ENCODE results near the gene ATXN7L3. TPM values are rescaled to one million over a fixed set of nuclear protein-coding genes. Genes with fewer than 3 reads are reported as not detected.

ATXN7L3 gene
- total and polyA plus RNA-seq, 9 of the 15 experiments (the other 6 are each of a cell fraction or from before 2014, with no cell fraction given): 0.62 to 66.1 (median 33.2) TPM

- TF ChIP-seq GATAD2A (IDR thresholded peaks at IDR 0.05): 0 out of 2 replicates have a peak, but pooled peaks have one; percentile 40
- TF ChIP-seq, protein P1, sequence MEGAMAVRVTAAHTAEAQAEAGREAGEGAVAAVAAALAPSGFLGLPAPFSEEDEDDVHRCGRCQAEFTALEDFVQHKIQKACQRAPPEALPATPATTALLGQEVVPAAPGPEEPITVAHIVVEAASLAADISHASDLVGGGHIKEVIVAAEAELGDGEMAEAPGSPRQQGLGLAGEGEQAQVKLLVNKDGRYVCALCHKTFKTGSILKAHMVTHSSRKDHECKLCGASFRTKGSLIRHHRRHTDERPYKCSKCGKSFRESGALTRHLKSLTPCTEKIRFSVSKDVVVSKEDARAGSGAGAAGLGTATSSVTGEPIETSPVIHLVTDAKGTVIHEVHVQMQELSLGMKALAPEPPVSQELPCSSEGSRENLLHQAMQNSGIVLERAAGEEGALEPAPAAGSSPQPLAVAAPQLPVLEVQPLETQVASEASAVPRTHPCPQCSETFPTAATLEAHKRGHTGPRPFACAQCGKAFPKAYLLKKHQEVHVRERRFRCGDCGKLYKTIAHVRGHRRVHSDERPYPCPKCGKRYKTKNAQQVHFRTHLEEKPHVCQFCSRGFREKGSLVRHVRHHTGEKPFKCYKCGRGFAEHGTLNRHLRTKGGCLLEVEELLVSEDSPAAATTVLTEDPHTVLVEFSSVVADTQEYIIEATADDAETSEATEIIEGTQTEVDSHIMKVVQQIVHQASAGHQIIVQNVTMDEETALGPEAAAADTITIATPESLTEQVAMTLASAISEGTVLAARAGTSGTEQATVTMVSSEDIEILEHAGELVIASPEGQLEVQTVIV (CRISPR knock-in tag; IDR thresholded peaks at IDR 0.05; ENCODE audit: borderline replicate concordance): no peak
- no peak for TF ChIP-seq HOXB6 (CRISPR knock-in tag; IDR thresholded peaks at IDR 0.05; ENCODE audit: borderline replicate concordance)
- TF ChIP-seq ZNF766 (CRISPR knock-in tag; conservative IDR thresholded peaks at IDR 0.05): 0 out of 2 replicates have a peak, but pooled peaks have one; percentile 28
- no peak for TF ChIP-seq MXD1 (CRISPR knock-in tag; IDR thresholded peaks at IDR 0.05; ENCODE audit: borderline replicate concordance, poor library complexity, severe bottlenecking)
- TF ChIP-seq, protein P2, sequence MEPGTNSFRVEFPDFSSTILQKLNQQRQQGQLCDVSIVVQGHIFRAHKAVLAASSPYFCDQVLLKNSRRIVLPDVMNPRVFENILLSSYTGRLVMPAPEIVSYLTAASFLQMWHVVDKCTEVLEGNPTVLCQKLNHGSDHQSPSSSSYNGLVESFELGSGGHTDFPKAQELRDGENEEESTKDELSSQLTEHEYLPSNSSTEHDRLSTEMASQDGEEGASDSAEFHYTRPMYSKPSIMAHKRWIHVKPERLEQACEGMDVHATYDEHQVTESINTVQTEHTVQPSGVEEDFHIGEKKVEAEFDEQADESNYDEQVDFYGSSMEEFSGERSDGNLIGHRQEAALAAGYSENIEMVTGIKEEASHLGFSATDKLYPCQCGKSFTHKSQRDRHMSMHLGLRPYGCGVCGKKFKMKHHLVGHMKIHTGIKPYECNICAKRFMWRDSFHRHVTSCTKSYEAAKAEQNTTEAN (CRISPR knock-in tag; IDR thresholded peaks at IDR 0.05): no peak
- no peak for TF ChIP-seq POLR2A (conservative IDR thresholded peaks at IDR 0.05)
- TF ChIP-seq DIDO1 (tag; IDR thresholded peaks at IDR 0.05; ENCODE audit: low read depth): no peak
- TF ChIP-seq ZFP30 (CRISPR knock-in tag; IDR thresholded peaks at IDR 0.05; ENCODE audit: borderline replicate concordance): no peak
- no peak for TF ChIP-seq ADNP (tag; IDR thresholded peaks at IDR 0.05)
- no peak for TF ChIP-seq MTA3 (IDR thresholded peaks at IDR 0.05; ENCODE audit: borderline replicate concordance)
- TF ChIP-seq TCF7L2 (IDR thresholded peaks at IDR 0.05; ENCODE audit: low read depth, low read length): no peak
- TF ChIP-seq BRD9 (IDR thresholded peaks at IDR 0.05; ENCODE audit: low read depth, partially characterized antibody): no peak
- no peak for TF ChIP-seq NR2F6 (CRISPR knock-in tag; IDR thresholded peaks at IDR 0.05)
- TF ChIP-seq TAL1 (IDR thresholded peaks at IDR 0.05): no peak
- TF ChIP-seq RBM39 (optimal IDR thresholded peaks at IDR 0.05; ENCODE audit: low read depth, low read length): no peak
- TF ChIP-seq ZNF3 (CRISPR knock-in tag; IDR thresholded peaks at IDR 0.05): no peak
- TF ChIP-seq ATF7 (IDR thresholded peaks at IDR 0.05): no peak
- no peak for TF ChIP-seq HMBOX1 (IDR thresholded peaks at IDR 0.05)
- no peak for TF ChIP-seq FIP1L1 (IDR thresholded peaks at IDR 0.05; ENCODE audit: low read depth, low read length, poor library complexity, severe bottlenecking)
- no peak for TF ChIP-seq SUPT5H (IDR thresholded peaks at IDR 0.05)
- TF ChIP-seq, protein P3, sequence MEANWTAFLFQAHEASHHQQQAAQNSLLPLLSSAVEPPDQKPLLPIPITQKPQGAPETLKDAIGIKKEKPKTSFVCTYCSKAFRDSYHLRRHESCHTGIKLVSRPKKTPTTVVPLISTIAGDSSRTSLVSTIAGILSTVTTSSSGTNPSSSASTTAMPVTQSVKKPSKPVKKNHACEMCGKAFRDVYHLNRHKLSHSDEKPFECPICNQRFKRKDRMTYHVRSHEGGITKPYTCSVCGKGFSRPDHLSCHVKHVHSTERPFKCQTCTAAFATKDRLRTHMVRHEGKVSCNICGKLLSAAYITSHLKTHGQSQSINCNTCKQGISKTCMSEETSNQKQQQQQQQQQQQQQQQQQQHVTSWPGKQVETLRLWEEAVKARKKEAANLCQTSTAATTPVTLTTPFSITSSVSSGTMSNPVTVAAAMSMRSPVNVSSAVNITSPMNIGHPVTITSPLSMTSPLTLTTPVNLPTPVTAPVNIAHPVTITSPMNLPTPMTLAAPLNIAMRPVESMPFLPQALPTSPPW (CRISPR knock-in tag; IDR thresholded peaks at IDR 0.05): peak; percentile 98
These were observed 18.8 kb upstream of the ATXN7L3 start (continued) for GRCh38 chr17:44218344-44219107.

Measured in K562 (cell line).